OCI-LY1 (cell line): ENCODE data around the gene RFTN1.

Experiments used
- H2AFZ ChIP-seq: fragments of 200-600 bp; sonication (generic), shearing (Covaris generic); 2 replicates; pipeline ENCODE4 v1.6.0; 2014; ENCODE audit warnings: antibody characterized with exemption, mild to moderate bottlenecking, low read length
- H3F3A ChIP-seq: fragments of 200-600 bp; sonication (generic), shearing (Covaris generic); 2 replicates; pipeline ENCODE4 v1.6.0; 2014; ENCODE audit warnings: mild to moderate bottlenecking, antibody characterized with exemption, low read length, moderate library complexity; ENCODE audit not compliant: insufficient read depth
- H3K27ac ChIP-seq: fragments of 200-600 bp; sonication (generic); 2 replicates; pipeline ENCODE4 v1.5.1; 2014; ENCODE audit warnings: low read length, mixed run types, mild to moderate bottlenecking, low read depth; ENCODE audit not compliant: poor library complexity, severe bottlenecking
- H3K27me3 ChIP-seq: fragments of 200-600 bp; sonication (generic); 2 replicates; pipeline ENCODE4 v1.6.0; 2014; ENCODE audit warnings: antibody characterized with exemption, mild to moderate bottlenecking, low read length, moderate library complexity; ENCODE audit not compliant: insufficient read depth
- H3K36me3 ChIP-seq: fragments of 200-600 bp; sonication (generic); 2 replicates; pipeline ENCODE4 v1.6.1; 2014; ENCODE audit warnings: mild to moderate bottlenecking, antibody characterized with exemption, low read length, moderate library complexity, mixed read lengths; ENCODE audit not compliant: insufficient read depth
- H3K4me1 ChIP-seq: fragments of 200-600 bp; sonication (generic); 2 replicates; pipeline ENCODE4 v1.5.1; 2014; ENCODE audit warnings: mild to moderate bottlenecking, low read length, moderate library complexity; ENCODE audit not compliant: insufficient read depth, severe bottlenecking
- H3K4me2 ChIP-seq: fragments of 200-600 bp; sonication (generic), shearing (Covaris generic); 2 replicates; pipeline ENCODE4 v1.6.1; 2014; ENCODE audit warnings: low read length
- H3K4me3 ChIP-seq: fragments of 200-600 bp; sonication (generic); 2 replicates; pipeline ENCODE4 v1.5.1; 2014; ENCODE audit warnings: low read length, low read depth, mild to moderate bottlenecking, mixed read lengths; ENCODE audit not compliant: poor library complexity, severe bottlenecking
- H3K79me2 ChIP-seq: fragments of 200-600 bp; shearing (Covaris generic); 2 replicates; pipeline ENCODE4 v1.6.1; 2016; ENCODE audit warnings: mixed run types, low read length, mixed read lengths; ENCODE audit not compliant: insufficient read depth
- H3K9ac ChIP-seq: fragments of 200-600 bp; sonication (generic), shearing (Covaris generic); 2 replicates; pipeline ENCODE4 v1.6.1; 2014; ENCODE audit warnings: mild to moderate bottlenecking, low read length, mixed read lengths
- H3K9me2 ChIP-seq: fragments of 200-600 bp; sonication (generic), shearing (Covaris generic); 2 replicates; pipeline ENCODE4 v1.6.1; 2014; ENCODE audit warnings: low read depth, mild to moderate bottlenecking, low read length, mixed read lengths
- H3K9me3 ChIP-seq: fragments of 200-600 bp; shearing (Covaris generic); 2 replicates; pipeline ENCODE4 v1.6.1; 2014; ENCODE audit warnings: low read length, mixed read lengths
- H4K20me1 ChIP-seq: fragments of 200-600 bp; sonication (generic), shearing (Covaris generic); 2 replicates; pipeline ENCODE4 v1.6.0; 2016; ENCODE audit warnings: mild to moderate bottlenecking, low read length; ENCODE audit not compliant: insufficient read depth
- CTCF ChIP-seq: fragments of 200-600 bp; sonication (generic), shearing (Covaris generic); IDR thresholded peaks from 2 replicates; pipeline ENCODE4 v1.5.1; 2017; ENCODE audit warnings: mild to moderate bottlenecking, antibody characterized with exemption, low read length, moderate library complexity, mixed read lengths
- EZH2 ChIP-seq: fragments of 200-600 bp; sonication (generic), shearing (Covaris generic); IDR thresholded peaks from 2 replicates; pipeline ENCODE4 v1.8.0; 2017; ENCODE audit warnings: borderline replicate concordance, mixed run types, mild to moderate bottlenecking, antibody characterized with exemption, low read length, moderate library complexity, mixed read lengths

The RFTN1 gene

GRCh38 chr3:16534640-16535262 is 21.3 kb upstream of the RFTN1 start:
- H3K4me3 ChIP-seq = no peak overlapping the region

DNA sequence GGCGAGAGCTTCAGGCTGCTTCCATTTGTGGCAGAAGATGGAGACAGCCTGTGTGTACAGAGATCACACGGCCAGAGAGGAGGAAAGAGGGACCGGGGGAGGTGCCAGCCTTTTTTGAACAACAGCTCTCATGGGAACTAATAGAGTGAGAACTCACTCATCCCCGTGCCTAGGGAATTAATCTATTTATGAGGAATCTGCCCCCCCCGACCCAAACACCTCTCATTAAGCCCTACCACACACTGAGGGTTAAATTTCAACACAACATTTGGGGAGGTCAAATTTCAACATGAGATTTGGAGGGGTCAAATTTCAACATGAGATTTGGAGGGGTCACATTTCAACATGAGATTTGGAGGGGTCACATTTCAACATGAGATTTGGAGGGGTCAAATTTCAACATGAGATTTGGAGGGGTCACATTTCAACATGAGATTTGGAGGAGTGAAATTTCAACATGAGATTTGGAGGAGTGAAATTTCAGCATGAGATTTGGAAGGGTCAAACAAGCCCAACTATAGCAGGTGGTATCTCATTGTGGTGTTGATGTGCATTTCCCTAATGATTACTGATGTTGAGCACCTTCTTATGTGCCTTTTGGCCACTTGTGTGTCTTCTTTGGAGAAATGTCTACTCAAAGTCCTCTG is 20.6 kb upstream of the RFTN1 start:
- no peak overlapping the region for H3K4me2 ChIP-seq

More at GRCh38 chr3:16534640-16535262, 21.3 kb upstream of the RFTN1 start:
- Histone ChIP-seq H3K36me3 (no peaks in the 10 kb centered on the region), H3K27ac (no peak overlapping the region), H3K27me3 (no peaks in the 10 kb centered on the region), H3K9me2 (no peaks in the 10 kb centered on the region), H3K9ac (no peak overlapping the region), H2AFZ (no peak overlapping the region), H3K79me2 (no peaks in the 10 kb centered on the region), H3K4me2 (no peak overlapping the region), H4K20me1 (no peaks in the 10 kb centered on the region), H3K9me3 (no peaks in the 10 kb centered on the region), H3F3A (no peaks in the 10 kb centered on the region), H3K4me1 (peaks cover 13% of the 10 kb centered on the region)
- no peak for TF ChIP-seq EZH2
- no peak for TF ChIP-seq CTCF

DNA sequence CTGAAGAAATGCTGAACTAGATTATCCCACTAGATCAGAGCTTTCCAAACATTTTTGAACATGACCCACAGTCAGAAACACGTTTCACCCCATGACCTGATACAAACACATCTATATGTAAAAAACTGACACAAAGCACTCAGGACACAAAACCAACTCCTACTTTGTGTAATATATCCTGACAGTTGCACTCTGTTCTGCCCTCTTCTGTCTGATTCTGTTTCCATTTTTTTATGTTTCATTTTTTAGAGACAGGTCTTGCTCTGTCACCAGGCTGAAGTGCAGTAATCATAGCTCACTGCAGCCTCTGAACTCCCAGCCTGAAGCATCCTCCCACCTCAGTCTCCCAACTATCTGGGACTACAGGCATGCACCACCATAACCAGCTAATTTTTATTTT is 15.8 kb upstream of the RFTN1 start:
- no peak overlapping the region for H3K27ac ChIP-seq
- peaks cover 24% of the 10 kb centered on the region for H3K4me1 ChIP-seq
- H3K79me2 ChIP-seq = no peaks in the 10 kb centered on the region
- H3K9me3 ChIP-seq = peaks cover 6% of the 10 kb centered on the region; the same call in 1 of the 2 replicates
- no peak overlapping the region for H3K4me2 ChIP-seq
- H3F3A ChIP-seq = no peaks in the 10 kb centered on the region
- TF ChIP-seq EZH2 = no peak
- peak; percentile 40; the same call in 1 of the 2 replicates for TF ChIP-seq CTCF
- no peaks in the 10 kb centered on the region for H3K9me2 ChIP-seq
- H2AFZ ChIP-seq = no peak overlapping the region
- H3K4me3 ChIP-seq = no peak overlapping the region
- no peaks in the 10 kb centered on the region; the same call in 1 of the 2 replicates for H3K36me3 ChIP-seq
- H4K20me1 ChIP-seq = no peaks in the 10 kb centered on the region
- no peak overlapping the region for H3K9ac ChIP-seq
- H3K27me3 ChIP-seq = no peaks in the 10 kb centered on the region

More for the DNA sequence above, 20.6 kb upstream of the RFTN1 start:
- H3K4me1 ChIP-seq = peaks cover 20% of the 10 kb centered on the region
- no peaks in the 10 kb centered on the region for H3K36me3 ChIP-seq
- H3K9ac ChIP-seq = no peak overlapping the region
- no peak overlapping the region for H2AFZ ChIP-seq
- H3K9me2 ChIP-seq = no peaks in the 10 kb centered on the region
- no peak for TF ChIP-seq EZH2
- TF ChIP-seq CTCF = no peak
- H4K20me1 ChIP-seq = no peaks in the 10 kb centered on the region
- H3K4me3 ChIP-seq = no peak overlapping the region
- no peaks in the 10 kb centered on the region for H3K27me3 ChIP-seq
- no peaks in the 10 kb centered on the region for H3F3A ChIP-seq
- no peak overlapping the region for H3K27ac ChIP-seq
- no peaks in the 10 kb centered on the region for H3K9me3 ChIP-seq
- H3K79me2 ChIP-seq = no peaks in the 10 kb centered on the region
